HG02840 (cell line): ENCODE data around the gene ACACB.

Experiments used
- ATAC-seq: cut with Tn5 transposase; IDR thresholded peaks from one replicate; pipeline ENCODE4 v1.9.1; 2021; ENCODE audit warnings: mild to moderate bottlenecking, moderate library complexity, moderate number of reproducible peaks; ENCODE audit not compliant: unreplicated experiment, low FRiP score

Gene ACACB

GRCh38 chr12:109292342-109292711 lies 175.9 kb downstream of the ACACB start:
- no peak for ATAC-seq

GRCh38 chr12:109293106-109293505 lies 176.7 kb downstream of the ACACB start:
- ATAC-seq: no peak

GRCh38 chr12:109294286-109294796 lies 178.0 kb downstream of the ACACB start:
- ATAC-seq: no peak

- ATAC-seq: no peak
These were observed 179.5 kb downstream of the ACACB start for GRCh38 chr12:109295764-109296425.

- no peak for ATAC-seq
These were observed 180.0 kb downstream of the ACACB start for GRCh38 chr12:109296431-109296830.

- ATAC-seq: no peak
These were observed 183.5 kb downstream of the ACACB start for GRCh38 chr12:109299849-109300248.

- ATAC-seq: no peak
These were observed 185.3 kb downstream of the ACACB start for GRCh38 chr12:109301643-109302168.

- ATAC-seq: no peak
These were observed 186.0 kb downstream of the ACACB start for GRCh38 chr12:109302358-109302757.

- ATAC-seq: no peak
These were observed 186.4 kb downstream of the ACACB start for GRCh38 chr12:109302770-109303169.

GRCh38 chr12:109304485-109304884 lies 188.1 kb downstream of the ACACB start:
- ATAC-seq: no peak

- no peak for ATAC-seq
These were observed 189.2 kb downstream of the ACACB start for GRCh38 chr12:109305547-109305946.

GRCh38 chr12:109307051-109307450 lies 190.7 kb downstream of the ACACB start:
- ATAC-seq: no peak

GRCh38 chr12:109308534-109309380 lies 192.4 kb downstream of the ACACB start, which contains the start of gene FOXN4:
TSS of gene FOXN4 (minus strand) at chr12:109309284. CDS start at chr12:109308321, 963 bp downstream.
- no peak for ATAC-seq

- ATAC-seq: no peak
These were observed 193.2 kb downstream of the ACACB start for GRCh38 chr12:109309381-109310246.

- no peak for ATAC-seq
These were observed 194.1 kb downstream of the ACACB start for GRCh38 chr12:109310247-109311125.
